Measurements from ENCODE around the gene DTX3L.
A peak's percentile ranks its signal among the peaks of the same experiment; 100 is the strongest.

The DTX3L gene

GRCh38 chr3:122564155-122564912 lies at the start of gene DTX3L, which contains the start of gene PARP9:
Gene DTX3L, plus strand, starts transcription at chr3:122564338. Its CDS starts 89 bp downstream, at chr3:122564427.
Gene PARP9, minus strand, starts transcription at chr3:122564300. Its CDS starts 4,680 bp downstream, at chr3:122559620.
- peak; percentile 77 to 87 for DNase-seq

GRCh38 chr3:122515020-122515468 lies 49.1 kb upstream of the DTX3L start:
- DNase-seq: no peak

- no peak for DNase-seq
These were observed 48.3 kb upstream of the DTX3L start for GRCh38 chr3:122515870-122516269.

- no peak for DNase-seq
These were observed 47.2 kb upstream of the DTX3L start for GRCh38 chr3:122516846-122517360.

- DNase-seq: no peak
These were observed 44.4 kb upstream of the DTX3L start for GRCh38 chr3:122519693-122520092.

- DNase-seq: no peak
These were observed 43.3 kb upstream of the DTX3L start for GRCh38 chr3:122520861-122521260.

- no peak for DNase-seq
These were observed 40.8 kb upstream of the DTX3L start for GRCh38 chr3:122523317-122523716.

GRCh38 chr3:122530164-122530563 lies 34.0 kb upstream of the DTX3L start:
- DNase-seq: no peak

GRCh38 chr3:122533480-122533879 lies 30.7 kb upstream of the DTX3L start:
- no peak for DNase-seq

- peak; percentile 97 to 98 for DNase-seq
These were observed 30.2 kb upstream of the DTX3L start for GRCh38 chr3:122533931-122534334.

- no peak for DNase-seq
These were observed 28.0 kb upstream of the DTX3L start for GRCh38 chr3:122535964-122536631.

- no peak for DNase-seq
These were observed 27.5 kb upstream of the DTX3L start for GRCh38 chr3:122536632-122537001.

- peak; percentile 47 to 59 for DNase-seq
These were observed 25.1 kb upstream of the DTX3L start for GRCh38 chr3:122538956-122539490.

- no peak for DNase-seq
These were observed 18.0 kb upstream of the DTX3L start for GRCh38 chr3:122546151-122546550.

GRCh38 chr3:122548076-122548475 lies 16.1 kb upstream of the DTX3L start:
- DNase-seq: no peak

GRCh38 chr3:122548619-122549018 lies 15.5 kb upstream of the DTX3L start:
- DNase-seq: no peak

GRCh38 chr3:122553171-122553570 lies 11.0 kb upstream of the DTX3L start:
- no peak for DNase-seq

GRCh38 chr3:122555275-122556071 lies 8.7 kb upstream of the DTX3L start:
- no peak for DNase-seq

GRCh38 chr3:122557356-122557755 lies 6.8 kb upstream of the DTX3L start:
- DNase-seq: no peak

GRCh38 chr3:122558605-122559004 lies 5.5 kb upstream of the DTX3L start:
- no peak for DNase-seq

- DNase-seq: no peak
These were observed 4.2 kb upstream of the DTX3L start for GRCh38 chr3:122559906-122560305.

GRCh38 chr3:122560680-122561079 lies 3.5 kb upstream of the DTX3L start:
- peak; percentile 78 to 91 for DNase-seq
